BE2C (cell line): ENCODE data around the gene ASIP.

ENCODE experiments used
- DNase-seq: peaks from one replicate; pipeline ENCODE4 v3.0.0-alpha.2; 2020
- H3K27me3 ChIP-seq: fragments of 250-450 bp; sonication (Bioruptor Pico); 2 replicates; pipeline ENCODE4 v1.5.1; 2020; ENCODE audit warnings: mild to moderate bottlenecking
- H3K36me3 ChIP-seq: fragments of 250-450 bp; sonication (Bioruptor Pico); 2 replicates; pipeline ENCODE4 v1.5.1; 2020; ENCODE audit warnings: mild to moderate bottlenecking
- H3K4me1 ChIP-seq: fragments of 250-450 bp; sonication (Bioruptor Pico); 2 replicates; pipeline ENCODE4 v1.5.1; 2020
- H3K4me3 ChIP-seq: 2 replicates; pipeline ENCODE4 v1.5.1; 2011; ENCODE audit warnings: low read depth, low read length
- H3K9me3 ChIP-seq: fragments of 250-450 bp; sonication (Bioruptor Pico); 2 replicates; pipeline ENCODE4 v1.5.1; 2020
- TF ChIP-seq, protein P1 (sequence below): IDR thresholded peaks from 2 replicates; pipeline ENCODE4 v1.5.1; 2012; ENCODE audit warnings: mild to moderate bottlenecking, low read depth, low read length

The ASIP gene

GRCh38 chr20:34269996-34270627, 28.9 kb downstream of the ASIP start:
- Histone ChIP-seq H3K27me3 (no peaks in the 10 kb centered on the region), H3K4me1 (no peaks in the 10 kb centered on the region), H3K36me3 (peaks cover 17% of the 10 kb centered on the region), H3K4me3 (no peak overlapping the region), H3K9me3 (no peaks in the 10 kb centered on the region)
- TF ChIP-seq, protein P1, sequence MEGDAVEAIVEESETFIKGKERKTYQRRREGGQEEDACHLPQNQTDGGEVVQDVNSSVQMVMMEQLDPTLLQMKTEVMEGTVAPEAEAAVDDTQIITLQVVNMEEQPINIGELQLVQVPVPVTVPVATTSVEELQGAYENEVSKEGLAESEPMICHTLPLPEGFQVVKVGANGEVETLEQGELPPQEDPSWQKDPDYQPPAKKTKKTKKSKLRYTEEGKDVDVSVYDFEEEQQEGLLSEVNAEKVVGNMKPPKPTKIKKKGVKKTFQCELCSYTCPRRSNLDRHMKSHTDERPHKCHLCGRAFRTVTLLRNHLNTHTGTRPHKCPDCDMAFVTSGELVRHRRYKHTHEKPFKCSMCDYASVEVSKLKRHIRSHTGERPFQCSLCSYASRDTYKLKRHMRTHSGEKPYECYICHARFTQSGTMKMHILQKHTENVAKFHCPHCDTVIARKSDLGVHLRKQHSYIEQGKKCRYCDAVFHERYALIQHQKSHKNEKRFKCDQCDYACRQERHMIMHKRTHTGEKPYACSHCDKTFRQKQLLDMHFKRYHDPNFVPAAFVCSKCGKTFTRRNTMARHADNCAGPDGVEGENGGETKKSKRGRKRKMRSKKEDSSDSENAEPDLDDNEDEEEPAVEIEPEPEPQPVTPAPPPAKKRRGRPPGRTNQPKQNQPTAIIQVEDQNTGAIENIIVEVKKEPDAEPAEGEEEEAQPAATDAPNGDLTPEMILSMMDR = no peak
- DNase-seq = no peak

DNA sequence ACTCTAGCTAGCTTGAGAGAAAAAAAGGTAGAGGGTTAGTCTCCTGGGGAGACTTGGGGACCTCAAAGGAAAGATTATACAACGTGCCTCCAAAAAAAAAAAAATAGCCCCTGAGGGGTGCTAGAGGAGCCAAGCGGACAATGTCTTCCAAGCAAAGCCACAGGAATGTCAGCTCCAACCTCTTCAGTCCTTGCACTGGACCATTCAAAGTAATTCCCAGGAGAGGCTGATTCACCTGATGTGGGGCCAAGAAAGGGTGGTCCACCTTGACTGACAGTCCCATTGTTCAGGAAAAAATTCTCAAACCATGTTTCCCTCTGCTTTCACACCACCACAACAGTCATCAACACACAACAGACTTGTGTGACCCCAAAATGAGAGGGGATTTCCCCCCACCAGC, 30.7 kb downstream of the ASIP start:
- DNase-seq = no peak
- Histone ChIP-seq H3K4me3 (no peak overlapping the region), H3K27me3 (no peaks in the 10 kb centered on the region), H3K9me3 (no peaks in the 10 kb centered on the region), H3K36me3 (peaks cover 35% of the 10 kb centered on the region), H3K4me1 (no peaks in the 10 kb centered on the region)
- TF ChIP-seq, protein P1 = no peak

GRCh38 chr20:34274694-34275093, 33.5 kb downstream of the ASIP start:
- Histone ChIP-seq H3K4me1 (no peaks in the 10 kb centered on the region), H3K36me3 (peaks cover 55% of the 10 kb centered on the region), H3K4me3 (no peak overlapping the region), H3K9me3 (no peaks in the 10 kb centered on the region), H3K27me3 (no peaks in the 10 kb centered on the region)
- no peak for DNase-seq
- TF ChIP-seq, protein P1 = no peak

- no peaks in the 10 kb centered on the region for H3K4me1 ChIP-seq
- peaks cover 89% of the 10 kb centered on the region for H3K36me3 ChIP-seq
- no peak for DNase-seq
- H3K4me3 ChIP-seq = no peak overlapping the region
- H3K27me3 ChIP-seq = no peaks in the 10 kb centered on the region
- TF ChIP-seq, protein P1 = no peak
- no peaks in the 10 kb centered on the region for H3K9me3 ChIP-seq
These were observed 40.0 kb downstream of the ASIP start for GRCh38 chr20:34281177-34281576.

GRCh38 chr20:34282041-34282440, 40.8 kb downstream of the ASIP start:
- Histone ChIP-seq H3K9me3 (no peaks in the 10 kb centered on the region), H3K36me3 (peaks cover 85% of the 10 kb centered on the region)

DNA sequence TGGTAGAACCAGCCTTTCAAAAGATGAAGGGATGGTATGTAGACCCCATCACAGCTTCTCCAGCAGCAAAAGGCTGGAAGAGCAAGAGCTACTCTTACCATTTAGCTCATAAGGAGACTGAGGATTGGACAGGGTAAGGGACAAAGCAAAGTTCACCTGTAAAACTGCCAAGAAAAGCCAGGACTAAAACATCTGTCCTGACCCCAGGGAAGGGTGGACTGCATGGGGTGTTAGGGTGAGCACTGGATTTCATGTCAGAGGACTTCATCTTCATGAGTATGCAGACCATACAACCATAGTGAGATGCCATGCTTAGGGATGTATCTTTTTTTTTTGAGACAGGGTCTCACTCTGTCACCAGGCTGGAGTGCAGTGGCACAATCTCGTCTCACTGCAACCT, 42.6 kb downstream of the ASIP start:
- Histone ChIP-seq H3K4me3 (no peak overlapping the region), H3K9me3 (no peaks in the 10 kb centered on the region), H3K27me3 (no peaks in the 10 kb centered on the region), H3K4me1 (no peaks in the 10 kb centered on the region), H3K36me3 (peaks cover 82% of the 10 kb centered on the region)
- TF ChIP-seq, protein P1 = no peak
- no peak for DNase-seq

More at GRCh38 chr20:34282041-34282440, 40.8 kb downstream of the ASIP start:
- H3K4me3 ChIP-seq = no peak overlapping the region
- H3K4me1 ChIP-seq = no peaks in the 10 kb centered on the region
- TF ChIP-seq, protein P1 = no peak
- no peaks in the 10 kb centered on the region for H3K27me3 ChIP-seq
- DNase-seq = no peak
